Subcutaneous adipose tissue (tissue), 4 donors: ENCODE results near the gene BCAS4. TPM values are rescaled to one million over a fixed set of nuclear protein-coding genes. Genes with fewer than 3 reads are reported as not detected.

Experiments
- CTCF ChIP-seq: fragments of 450-650 bp; IDR thresholded peaks from one replicate; pipeline ENCODE4 v1.5.1; 2016; ENCODE audit warnings: low read depth, mild to moderate bottlenecking, control low read depth, antibody characterized with exemption, moderate library complexity
- total RNA-seq, 4 donors: library from RNA; depleted of rRNA; stranded (reverse); fragments of >200 nt; gene quantifications; one replicate each; pipeline ENCODE4 v1.1.0, GENCODE V29; 2016

The BCAS4 gene
- total RNA-seq, 4 donors from 2014 or later = 0.49 to 14.8 (median 4.3) TPM

GRCh38 chr20:50754420-50754819 lies 40.4 kb upstream of the BCAS4 start:
- no peak for TF ChIP-seq CTCF

GRCh38 chr20:50756447-50756846 lies 38.4 kb upstream of the BCAS4 start:
- TF ChIP-seq CTCF = no peak

GRCh38 chr20:50758469-50758868 lies 36.4 kb upstream of the BCAS4 start:
- peak; percentile 91 for TF ChIP-seq CTCF

- TF ChIP-seq CTCF = no peak
These were observed 35.9 kb upstream of the BCAS4 start for GRCh38 chr20:50758992-50759391.

GRCh38 chr20:50759678-50760077 lies 35.2 kb upstream of the BCAS4 start:
- TF ChIP-seq CTCF = no peak

- no peak for TF ChIP-seq CTCF
These were observed 32.8 kb upstream of the BCAS4 start for GRCh38 chr20:50762045-50762422.

GRCh38 chr20:50762435-50763220 lies 32.2 kb upstream of the BCAS4 start:
- peak; percentile 6 for TF ChIP-seq CTCF
